Neural cell (in vitro differentiated cells): ENCODE data around the gene CIT.

Experiments
- EZH2 ChIP-seq: fragments of 200-600, 300-800 bp; shearing (Covaris generic), sonication (generic); IDR thresholded peaks from 2 replicates; pipeline ENCODE4 v1.6.1; 2014; ENCODE audit warnings: antibody characterized with exemption, low read length, borderline replicate concordance, mild to moderate bottlenecking; ENCODE audit not compliant: insufficient read depth, poor library complexity, severe bottlenecking
- POLR2AphosphoS5 ChIP-seq: IDR thresholded peaks from 2 replicates; pipeline ENCODE4 v1.6.1; 2012
- TAF1 ChIP-seq: IDR thresholded peaks from 2 replicates; pipeline ENCODE4 v1.6.1; 2012; ENCODE audit warnings: low read depth
- TF ChIP-seq, protein P1 (sequence below): fragments of 450-650 bp; IDR thresholded peaks from 2 replicates; pipeline ENCODE4 v1.5.1; 2014; ENCODE audit warnings: antibody characterized with exemption, mild to moderate bottlenecking, moderate library complexity; ENCODE audit not compliant: poor library complexity, severe bottlenecking
- TF ChIP-seq, protein P2 (sequence below): IDR thresholded peaks from 2 replicates; pipeline ENCODE4 v1.6.1; 2012; ENCODE audit warnings: borderline replicate concordance

DNA sequence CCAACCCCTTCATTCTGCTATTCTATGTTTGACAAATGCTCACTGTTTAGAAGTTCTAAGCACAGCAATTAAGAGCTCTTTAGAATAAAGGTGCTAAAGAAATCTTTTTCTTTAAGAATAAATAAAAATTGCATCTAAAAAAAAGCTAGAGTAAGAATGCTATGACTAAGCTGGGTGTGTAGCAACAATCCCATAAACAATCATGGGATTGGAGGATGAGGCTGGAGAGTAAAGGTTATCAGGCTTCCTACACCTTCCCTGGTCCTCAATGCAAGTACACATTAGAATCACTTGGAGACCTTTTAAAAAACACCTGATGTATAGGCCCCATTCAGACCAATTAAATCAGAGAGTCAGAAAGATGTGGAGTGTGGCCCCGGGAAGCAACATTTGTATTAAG, 88.3 kb downstream of the CIT start:
- TF ChIP-seq EZH2 (no peak), POLR2AphosphoS5 (no peak), TAF1 (no peak)
- TF ChIP-seq, protein P1, sequence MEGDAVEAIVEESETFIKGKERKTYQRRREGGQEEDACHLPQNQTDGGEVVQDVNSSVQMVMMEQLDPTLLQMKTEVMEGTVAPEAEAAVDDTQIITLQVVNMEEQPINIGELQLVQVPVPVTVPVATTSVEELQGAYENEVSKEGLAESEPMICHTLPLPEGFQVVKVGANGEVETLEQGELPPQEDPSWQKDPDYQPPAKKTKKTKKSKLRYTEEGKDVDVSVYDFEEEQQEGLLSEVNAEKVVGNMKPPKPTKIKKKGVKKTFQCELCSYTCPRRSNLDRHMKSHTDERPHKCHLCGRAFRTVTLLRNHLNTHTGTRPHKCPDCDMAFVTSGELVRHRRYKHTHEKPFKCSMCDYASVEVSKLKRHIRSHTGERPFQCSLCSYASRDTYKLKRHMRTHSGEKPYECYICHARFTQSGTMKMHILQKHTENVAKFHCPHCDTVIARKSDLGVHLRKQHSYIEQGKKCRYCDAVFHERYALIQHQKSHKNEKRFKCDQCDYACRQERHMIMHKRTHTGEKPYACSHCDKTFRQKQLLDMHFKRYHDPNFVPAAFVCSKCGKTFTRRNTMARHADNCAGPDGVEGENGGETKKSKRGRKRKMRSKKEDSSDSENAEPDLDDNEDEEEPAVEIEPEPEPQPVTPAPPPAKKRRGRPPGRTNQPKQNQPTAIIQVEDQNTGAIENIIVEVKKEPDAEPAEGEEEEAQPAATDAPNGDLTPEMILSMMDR = no peak
- TF ChIP-seq, protein P2, sequence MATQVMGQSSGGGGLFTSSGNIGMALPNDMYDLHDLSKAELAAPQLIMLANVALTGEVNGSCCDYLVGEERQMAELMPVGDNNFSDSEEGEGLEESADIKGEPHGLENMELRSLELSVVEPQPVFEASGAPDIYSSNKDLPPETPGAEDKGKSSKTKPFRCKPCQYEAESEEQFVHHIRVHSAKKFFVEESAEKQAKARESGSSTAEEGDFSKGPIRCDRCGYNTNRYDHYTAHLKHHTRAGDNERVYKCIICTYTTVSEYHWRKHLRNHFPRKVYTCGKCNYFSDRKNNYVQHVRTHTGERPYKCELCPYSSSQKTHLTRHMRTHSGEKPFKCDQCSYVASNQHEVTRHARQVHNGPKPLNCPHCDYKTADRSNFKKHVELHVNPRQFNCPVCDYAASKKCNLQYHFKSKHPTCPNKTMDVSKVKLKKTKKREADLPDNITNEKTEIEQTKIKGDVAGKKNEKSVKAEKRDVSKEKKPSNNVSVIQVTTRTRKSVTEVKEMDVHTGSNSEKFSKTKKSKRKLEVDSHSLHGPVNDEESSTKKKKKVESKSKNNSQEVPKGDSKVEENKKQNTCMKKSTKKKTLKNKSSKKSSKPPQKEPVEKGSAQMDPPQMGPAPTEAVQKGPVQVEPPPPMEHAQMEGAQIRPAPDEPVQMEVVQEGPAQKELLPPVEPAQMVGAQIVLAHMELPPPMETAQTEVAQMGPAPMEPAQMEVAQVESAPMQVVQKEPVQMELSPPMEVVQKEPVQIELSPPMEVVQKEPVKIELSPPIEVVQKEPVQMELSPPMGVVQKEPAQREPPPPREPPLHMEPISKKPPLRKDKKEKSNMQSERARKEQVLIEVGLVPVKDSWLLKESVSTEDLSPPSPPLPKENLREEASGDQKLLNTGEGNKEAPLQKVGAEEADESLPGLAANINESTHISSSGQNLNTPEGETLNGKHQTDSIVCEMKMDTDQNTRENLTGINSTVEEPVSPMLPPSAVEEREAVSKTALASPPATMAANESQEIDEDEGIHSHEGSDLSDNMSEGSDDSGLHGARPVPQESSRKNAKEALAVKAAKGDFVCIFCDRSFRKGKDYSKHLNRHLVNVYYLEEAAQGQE = no peak
